SU-DHL-6 (cell line): ENCODE results near the gene SLC25A42.

Experiments used
- H2AFZ ChIP-seq: fragments of 200-600 bp; sonication (generic); 2 replicates; pipeline ENCODE4 v1.6.1; 2014; ENCODE audit warnings: low read depth, mild to moderate bottlenecking, moderate library complexity, mixed read lengths, antibody characterized with exemption, low read length; ENCODE audit not compliant: severe bottlenecking
- H3F3A ChIP-seq: fragments of 200-600 bp; shearing (Covaris generic); 2 replicates; pipeline ENCODE4 v1.6.0; 2016; ENCODE audit warnings: antibody characterized with exemption, mild to moderate bottlenecking; ENCODE audit not compliant: insufficient read depth
- H3K27ac ChIP-seq: fragments of 200-600 bp; sonication (generic); 2 replicates; pipeline ENCODE4 v1.5.1; 2016; ENCODE audit warnings: low read depth, mild to moderate bottlenecking, low read length, moderate library complexity, mixed read lengths
- H3K27me3 ChIP-seq: fragments of 200-600 bp; sonication (generic), shearing (Covaris generic); 2 replicates; pipeline ENCODE4 v1.6.0; 2014; ENCODE audit warnings: mild to moderate bottlenecking, low read length
- H3K36me3 ChIP-seq: fragments of 200-600 bp; sonication (generic); 2 replicates; pipeline ENCODE4 v1.6.1; 2014; ENCODE audit warnings: mild to moderate bottlenecking, low read length, mixed read lengths
- H3K4me2 ChIP-seq: fragments of 300-600, 200-600 bp; shearing (Covaris generic), sonication (generic); 2 replicates; pipeline ENCODE4 v1.6.0; 2014; ENCODE audit warnings: low read length, low read depth, mild to moderate bottlenecking; ENCODE audit not compliant: poor library complexity, severe bottlenecking
- H3K4me3 ChIP-seq: fragments of 200-600 bp; sonication (generic); 2 replicates; pipeline ENCODE4 v1.5.1; 2014; ENCODE audit warnings: antibody characterized with exemption, low read length, mild to moderate bottlenecking, mixed read lengths; ENCODE audit not compliant: insufficient read depth, poor library complexity, severe bottlenecking
- H3K79me2 ChIP-seq: fragments of 200-600 bp; sonication (generic); 2 replicates; pipeline ENCODE4 v1.6.1; 2014; ENCODE audit warnings: mild to moderate bottlenecking, low read length, moderate library complexity; ENCODE audit not compliant: insufficient read depth
- H3K9ac ChIP-seq: fragments of 200-600 bp; sonication (generic); 2 replicates; pipeline ENCODE4 v1.7.0; 2014; ENCODE audit warnings: mild to moderate bottlenecking, low read length
- H3K9me2 ChIP-seq: fragments of 200-600 bp; sonication (generic); replicated peaks from 2 replicates; pipeline ENCODE4 v1.6.1; 2014; ENCODE audit warnings: low read length; ENCODE audit not compliant: insufficient read depth
- H3K9me3 ChIP-seq: fragments of 200-600 bp; sonication (generic); 2 replicates; pipeline ENCODE4 v1.6.1; 2014; ENCODE audit warnings: low read length, mixed read lengths; ENCODE audit not compliant: insufficient read depth
- H4K20me1 ChIP-seq: fragments of 200-600 bp; sonication (generic); 2 replicates; pipeline ENCODE4 v1.6.1; 2014; ENCODE audit warnings: low read depth, mild to moderate bottlenecking, antibody characterized with exemption, low read length, moderate library complexity, mixed read lengths
- CTCF ChIP-seq: fragments of 200-600 bp; sonication (generic); IDR thresholded peaks from one replicate; pipeline ENCODE4 v1.5.1; 2017; ENCODE audit warnings: antibody characterized with exemption, mild to moderate bottlenecking, low read length, moderate library complexity; ENCODE audit not compliant: insufficient read depth, poor library complexity, severe bottlenecking
- EZH2phosphoT487 ChIP-seq: fragments of 200-600 bp; sonication (generic), shearing (Covaris generic); conservative IDR thresholded peaks from 2 replicates; pipeline ENCODE4 v1.6.1; 2018; ENCODE audit warnings: mild to moderate bottlenecking, antibody characterized with exemption, low read length, moderate library complexity, mixed read lengths

SLC25A42 gene

GRCh38 chr19:19083413-19084178 is 19.8 kb downstream of the SLC25A42 start:
- H3K4me2 ChIP-seq: no peak overlapping the region
- no peak overlapping the region for H3K9ac ChIP-seq
- H3K79me2 ChIP-seq: no peaks in the 10 kb centered on the region
- H3K9me3 ChIP-seq: no peaks in the 10 kb centered on the region
- H3K36me3 ChIP-seq: no peaks in the 10 kb centered on the region
- no peaks in the 10 kb centered on the region for H3K9me2 ChIP-seq
- no peak overlapping the region for H2AFZ ChIP-seq
- TF ChIP-seq CTCF: no peak
- no peak for TF ChIP-seq EZH2phosphoT487
- H3K27ac ChIP-seq: no peak overlapping the region
- no peaks in the 10 kb centered on the region for H3F3A ChIP-seq
- no peak overlapping the region for H3K4me3 ChIP-seq
- no peaks in the 10 kb centered on the region for H3K27me3 ChIP-seq
- no peaks in the 10 kb centered on the region for H4K20me1 ChIP-seq

GRCh38 chr19:19087676-19088075 is 23.9 kb downstream of the SLC25A42 start:
- no peaks in the 10 kb centered on the region for H3K27me3 ChIP-seq
- no peak overlapping the region for H3K4me3 ChIP-seq
- TF ChIP-seq CTCF (no peak), EZH2phosphoT487 (no peak)
- H3K27ac ChIP-seq: no peak overlapping the region
- H2AFZ ChIP-seq: no peak overlapping the region
- no peaks in the 10 kb centered on the region for H3F3A ChIP-seq
- H3K9me3 ChIP-seq: no peaks in the 10 kb centered on the region
- H3K4me2 ChIP-seq: no peak overlapping the region
- no peaks in the 10 kb centered on the region for H4K20me1 ChIP-seq
- no peaks in the 10 kb centered on the region for H3K79me2 ChIP-seq
- no peaks in the 10 kb centered on the region for H3K36me3 ChIP-seq
- H3K9ac ChIP-seq: no peak overlapping the region
- H3K9me2 ChIP-seq: no peaks in the 10 kb centered on the region

GRCh38 chr19:19094513-19094912 is 30.7 kb downstream of the SLC25A42 start:
- no peaks in the 10 kb centered on the region for H4K20me1 ChIP-seq
- H3K9me2 ChIP-seq: no peaks in the 10 kb centered on the region
- H3K36me3 ChIP-seq: no peaks in the 10 kb centered on the region
- no peak overlapping the region for H2AFZ ChIP-seq
- H3F3A ChIP-seq: no peaks in the 10 kb centered on the region
- H3K4me3 ChIP-seq: no peak overlapping the region
- H3K9ac ChIP-seq: no peak overlapping the region
- H3K27ac ChIP-seq: no peak overlapping the region
- no peaks in the 10 kb centered on the region for H3K9me3 ChIP-seq
- H3K79me2 ChIP-seq: no peaks in the 10 kb centered on the region
- no peaks in the 10 kb centered on the region for H3K27me3 ChIP-seq
- TF ChIP-seq EZH2phosphoT487: no peak
- TF ChIP-seq CTCF: no peak
- no peak overlapping the region for H3K4me2 ChIP-seq
